Fibroblast of lung (primary cell): ENCODE measurements around the gene UNC13D. TPM values are rescaled to one million over a fixed set of nuclear protein-coding genes. Genes with fewer than 3 reads are reported as not detected.

Experiments used
- DNase-seq, 2 donors: peaks; one replicate each; pipeline versions ENCODE4 v3.0.0 to v3.0.0-alpha.2; 2010; ENCODE audit warnings: low read depth in 2 of 2
- H2AFZ ChIP-seq: 2 replicates; pipeline ENCODE4 v1.5.1; 2012; ENCODE audit warnings: low read length, control low read depth, inconsistent platforms
- H3K27ac ChIP-seq: 2 replicates; pipeline ENCODE4 v1.5.1; 2011; ENCODE audit warnings: low read length, control low read depth; ENCODE audit not compliant: insufficient read depth
- H3K27me3 ChIP-seq: 2 replicates; pipeline ENCODE4 v1.5.1; 2011; ENCODE audit warnings: mild to moderate bottlenecking, low read length; ENCODE audit not compliant: control insufficient read depth, insufficient read depth
- H3K36me3 ChIP-seq: 2 replicates; pipeline ENCODE4 v1.5.1; 2011; ENCODE audit warnings: low read length; ENCODE audit not compliant: control insufficient read depth, insufficient read depth
- H3K4me1 ChIP-seq: 2 replicates; pipeline ENCODE4 v1.5.1; 2011; ENCODE audit warnings: low read length; ENCODE audit not compliant: control insufficient read depth, insufficient read depth; ENCODE audit errors: extremely low read depth
- H3K4me2 ChIP-seq: 2 replicates; pipeline ENCODE4 v1.5.1; 2011; ENCODE audit warnings: low read length, control low read depth; ENCODE audit not compliant: insufficient read depth; ENCODE audit errors: extremely low read depth
- H3K4me3 ChIP-seq, 4 experiments: fragments of 200-600 bp in 1 of 4; sonication (generic) in 1 of 4; replicated peaks in 1 of 4; 2 replicates each; pipeline ENCODE4 v1.5.1; 2011 to 2016; ENCODE audit warnings: low read length in 4 of 4, low read depth in 3 of 4, mild to moderate bottlenecking in 3 of 4, control low read depth in 2 of 4, inconsistent platforms in 1 of 4, mixed read lengths in 1 of 4; ENCODE audit not compliant: insufficient read depth in 1 of 4; ENCODE audit errors: control extremely low read depth in 1 of 4
- H3K79me2 ChIP-seq: 2 replicates; pipeline ENCODE4 v1.5.1; 2012; ENCODE audit warnings: mild to moderate bottlenecking, low read length, inconsistent platforms; ENCODE audit not compliant: control insufficient read depth, insufficient read depth
- H3K9ac ChIP-seq: 2 replicates; pipeline ENCODE4 v1.5.1; 2011; ENCODE audit warnings: mild to moderate bottlenecking, low read length, control low read depth; ENCODE audit not compliant: insufficient read depth
- H3K9me3 ChIP-seq: 2 replicates; pipeline ENCODE4 v1.5.1; 2012; ENCODE audit warnings: low read depth, low read length; ENCODE audit not compliant: control insufficient read depth, insufficient read depth
- H4K20me1 ChIP-seq: 2 replicates; pipeline ENCODE4 v1.5.1; 2011; ENCODE audit warnings: low read length; ENCODE audit not compliant: control insufficient read depth, insufficient read depth; ENCODE audit errors: extremely low read depth
- CTCF ChIP-seq, 2 donors: IDR thresholded peaks in 1 of 2; conservative IDR thresholded peaks in 1 of 2; 1 replicate in 1 of 2; 2 replicates in 1 of 2; pipeline ENCODE4 v1.5.1; 2011 to 2012; ENCODE audit warnings: low read length in 2 of 2, control low read depth in 1 of 2, inconsistent platforms in 1 of 2, low read depth in 1 of 2, mild to moderate bottlenecking in 1 of 2
- EZH2 ChIP-seq: IDR thresholded peaks from 2 replicates; pipeline ENCODE4 v1.5.1; 2012; ENCODE audit warnings: low read length, control low read depth, mild to moderate bottlenecking; ENCODE audit errors: missing control alignments
- polyA plus RNA-seq, 2 donors: library from polyadenylated mRNA; depleted of rRNA in 1 of 2; stranded (reverse) in 1 of 2; unstranded in 1 of 2; fragments of >200 nt; gene quantifications; 2 replicates each; pipeline ENCODE4 v1.2.1, GENCODE V29; 2011 to 2012; ENCODE audit warnings: missing spikeins in 1 of 2
- total RNA-seq: library from RNA; depleted of rRNA; stranded (reverse); fragments of >200 nt; gene quantifications from 2 replicates; pipeline ENCODE4 v1.2.1, GENCODE V29; 2014

Gene UNC13D
- total and polyA plus RNA-seq, 2 donors (not counting 1 experiment from before 2014, with no cell fraction given): 0.22 to 1.5 TPM

- no peak overlapping the region for H3K4me3 ChIP-seq
- no peaks in the 10 kb centered on the region for H3K27me3 ChIP-seq
- H3K9ac ChIP-seq: no peak overlapping the region
- H3K4me1 ChIP-seq: no peaks in the 10 kb centered on the region
- DNase-seq: no peak
- no peaks in the 10 kb centered on the region for H3K79me2 ChIP-seq
- H3K27ac ChIP-seq: no peak overlapping the region
- no peaks in the 10 kb centered on the region for H3K36me3 ChIP-seq
- no peaks in the 10 kb centered on the region for H4K20me1 ChIP-seq
- H2AFZ ChIP-seq: no peak overlapping the region
- H3K9me3 ChIP-seq: no peaks in the 10 kb centered on the region
- no peak for TF ChIP-seq EZH2
- no peak for TF ChIP-seq CTCF (conservative IDR thresholded peaks at IDR 0.05 in 1 of 2, IDR thresholded peaks at IDR 0.05 in 1 of 2; ENCODE audit: low read depth in 1 of 2, low read length in 2 of 2)
- no peak overlapping the region for H3K4me2 ChIP-seq
Observed at GRCh38 chr17:75803883-75804282, 40.3 kb downstream of the UNC13D start.

- H3K4me3 ChIP-seq: no peak overlapping the region
- no peak for DNase-seq
- no peaks in the 10 kb centered on the region for H3K79me2 ChIP-seq
- H3K4me2 ChIP-seq: no peak overlapping the region
- no peaks in the 10 kb centered on the region for H3K9me3 ChIP-seq
- H3K27ac ChIP-seq: no peak overlapping the region
- H3K36me3 ChIP-seq: peaks cover 2% of the 10 kb centered on the region
- H3K27me3 ChIP-seq: no peaks in the 10 kb centered on the region
- TF ChIP-seq EZH2: no peak
- TF ChIP-seq CTCF (conservative IDR thresholded peaks at IDR 0.05 in 1 of 2, IDR thresholded peaks at IDR 0.05 in 1 of 2; ENCODE audit: low read depth in 1 of 2, low read length in 2 of 2): no peak
- no peak overlapping the region for H2AFZ ChIP-seq
- H4K20me1 ChIP-seq: no peaks in the 10 kb centered on the region
- no peaks in the 10 kb centered on the region for H3K4me1 ChIP-seq
- H3K9ac ChIP-seq: no peak overlapping the region
Observed at GRCh38 chr17:75799402-75799801, 44.8 kb downstream of the UNC13D start.

- Histone ChIP-seq H3K4me1 (no peaks in the 10 kb centered on the region), H3K4me3 (no peak overlapping the region), H3K4me2 (no peak overlapping the region), H3K27ac (no peak overlapping the region), H3K79me2 (peaks cover 2% of the 10 kb centered on the region), H2AFZ (no peak overlapping the region), H4K20me1 (no peaks in the 10 kb centered on the region), H3K27me3 (no peaks in the 10 kb centered on the region), H3K9ac (no peak overlapping the region), H3K9me3 (no peaks in the 10 kb centered on the region), H3K36me3 (peaks cover 4% of the 10 kb centered on the region)
- TF ChIP-seq EZH2 (no peak), CTCF (conservative IDR thresholded peaks at IDR 0.05 in 1 of 2, IDR thresholded peaks at IDR 0.05 in 1 of 2; ENCODE audit: low read depth in 1 of 2, low read length in 2 of 2) (no peak)
- DNase-seq: no peak
Observed at GRCh38 chr17:75795820-75796607, 48.2 kb downstream of the UNC13D start.
